Heart left ventricle (tissue), 13 donors: ENCODE data around the gene HIVEP2.

Experiments
- POLR2A ChIP-seq, 2 donors: fragments of 450-650 bp; IDR thresholded peaks; one replicate each; pipeline ENCODE4 v1.6.1; 2017; ENCODE audit warnings: antibody characterized with exemption in 2 of 2, mild to moderate bottlenecking in 2 of 2, moderate library complexity in 2 of 2
- TF ChIP-seq, protein P1 (sequence below), 12 donors: fragments of 200-600 bp; sonication (generic) in 4 of 12; IDR thresholded peaks; one replicate each; pipeline versions ENCODE4 v1.5.0 to v1.8.0; 2018 to 2022; ENCODE audit warnings: antibody characterized with exemption in 12 of 12, mild to moderate bottlenecking in 5 of 12
- donor health status: ischemic (EF 13 %, LVEDD 7.1; RV severe dilation, severe dysfunction).
- donor health status: DM: no; HTN: yes; CAD: no.
- donor health status: DM: no; HTN: no; CAD: no.
- donor health status: ischemic (EF 25% LVEDD 6.9; RV normal size, moderate dysfunction).
- donor health status: ischemic (EF 25% LVEDD 5.7; RV mildly dilated, moderate dysfunction).
- donor health status: ischemic (EF 35%, LVEDD 5.7; RV mildly dilated, moderate dysfunction).
- donor health status: nonischemic (EF 11% LVEDD 7.7; RV severe dilation, severe dysfunction).
- donor health status: DM: yes; HTN: yes; CAD: no.
- donor health status: PGD.
- donor health status: ischemic (EF 29% LVEDD 5.4; RV normal size, mild dysfunction).
- donor health status: nonischemic (EF 23%, LVEDD 6.1; RV moderate dilation, normal function).

DNA sequence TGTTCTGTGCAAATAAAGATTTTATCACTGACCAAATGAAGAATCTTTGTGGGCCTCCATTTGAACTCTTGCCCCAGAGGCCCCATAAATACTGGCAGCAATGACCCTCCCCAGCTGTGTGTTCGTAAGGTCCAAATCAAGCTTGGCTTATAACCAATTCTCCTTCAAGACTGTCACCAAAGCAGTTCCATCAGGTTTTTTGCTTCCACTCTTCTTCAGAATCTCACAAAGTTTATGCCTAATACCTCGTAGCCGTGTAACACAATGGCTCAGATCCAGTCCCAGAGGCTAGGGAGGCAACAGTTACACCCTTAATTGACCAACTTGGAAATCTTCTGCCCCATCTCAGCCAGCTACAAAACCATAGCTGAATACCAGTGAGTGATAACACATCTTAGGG lies 120.5 kb downstream of the HIVEP2 start:
- TF ChIP-seq, protein P1, sequence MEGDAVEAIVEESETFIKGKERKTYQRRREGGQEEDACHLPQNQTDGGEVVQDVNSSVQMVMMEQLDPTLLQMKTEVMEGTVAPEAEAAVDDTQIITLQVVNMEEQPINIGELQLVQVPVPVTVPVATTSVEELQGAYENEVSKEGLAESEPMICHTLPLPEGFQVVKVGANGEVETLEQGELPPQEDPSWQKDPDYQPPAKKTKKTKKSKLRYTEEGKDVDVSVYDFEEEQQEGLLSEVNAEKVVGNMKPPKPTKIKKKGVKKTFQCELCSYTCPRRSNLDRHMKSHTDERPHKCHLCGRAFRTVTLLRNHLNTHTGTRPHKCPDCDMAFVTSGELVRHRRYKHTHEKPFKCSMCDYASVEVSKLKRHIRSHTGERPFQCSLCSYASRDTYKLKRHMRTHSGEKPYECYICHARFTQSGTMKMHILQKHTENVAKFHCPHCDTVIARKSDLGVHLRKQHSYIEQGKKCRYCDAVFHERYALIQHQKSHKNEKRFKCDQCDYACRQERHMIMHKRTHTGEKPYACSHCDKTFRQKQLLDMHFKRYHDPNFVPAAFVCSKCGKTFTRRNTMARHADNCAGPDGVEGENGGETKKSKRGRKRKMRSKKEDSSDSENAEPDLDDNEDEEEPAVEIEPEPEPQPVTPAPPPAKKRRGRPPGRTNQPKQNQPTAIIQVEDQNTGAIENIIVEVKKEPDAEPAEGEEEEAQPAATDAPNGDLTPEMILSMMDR (IDR thresholded peaks at IDR 0.05) = no peak
- TF ChIP-seq POLR2A (IDR thresholded peaks at IDR 0.05) = no peak
